WTC11 (cell line): ENCODE results near the gene PTPRN2.

Experiments used
- ATF3 ChIP-seq: sonication (generic); formaldehyde crosslinking; conservative IDR thresholded peaks from 2 replicates; pipeline ENCODE4 v1.8.1; 2022; ENCODE audit warnings: mild to moderate bottlenecking, missing genetic modification reagents
- CBFB ChIP-seq: sonication (generic); formaldehyde crosslinking; IDR thresholded peaks from 2 replicates; pipeline ENCODE4 v1.8.1; 2022; ENCODE audit warnings: mild to moderate bottlenecking, low read depth, missing genetic modification reagents
- CREB1 ChIP-seq: sonication (generic); formaldehyde crosslinking; IDR thresholded peaks from 2 replicates; pipeline ENCODE4 v1.8.0; 2023; ENCODE audit warnings: mild to moderate bottlenecking, missing genetic modification reagents
- CREM ChIP-seq: sonication (generic); formaldehyde crosslinking; IDR thresholded peaks from 2 replicates; pipeline ENCODE4 v1.8.1; 2022; ENCODE audit warnings: mild to moderate bottlenecking, missing genetic modification reagents, moderate library complexity
- CTCF ChIP-seq: fragments of 200-600 bp; IDR thresholded peaks from 2 replicates; pipeline ENCODE4 v1.8.0; 2022; ENCODE audit warnings: antibody characterized with exemption
- ESRRA ChIP-seq: sonication (generic); formaldehyde crosslinking; IDR thresholded peaks from 2 replicates; pipeline ENCODE4 v1.8.1; 2022; ENCODE audit warnings: mild to moderate bottlenecking, missing genetic modification reagents, borderline replicate concordance
- ETV6 ChIP-seq: sonication (generic); formaldehyde crosslinking; IDR thresholded peaks from 2 replicates; pipeline ENCODE4 v1.8.1; 2022; ENCODE audit warnings: mild to moderate bottlenecking, missing genetic modification reagents
- IRF2 ChIP-seq: sonication (generic); formaldehyde crosslinking; IDR thresholded peaks from 2 replicates; pipeline ENCODE4 v1.8.0; 2022; ENCODE audit warnings: low read depth, missing genetic modification reagents, borderline replicate concordance
- KAT7 ChIP-seq: sonication (generic); formaldehyde crosslinking; IDR thresholded peaks from 2 replicates; pipeline ENCODE4 v1.8.1; 2023; ENCODE audit warnings: missing genetic modification reagents, mild to moderate bottlenecking, borderline replicate concordance
- SP1 ChIP-seq: sonication (generic); formaldehyde crosslinking; conservative IDR thresholded peaks from 2 replicates; pipeline ENCODE4 v1.8.1; 2022; ENCODE audit warnings: missing genetic modification reagents
- TCF7 ChIP-seq: sonication (generic); formaldehyde crosslinking; IDR thresholded peaks from 2 replicates; pipeline ENCODE4 v1.8.0; 2022; ENCODE audit warnings: mild to moderate bottlenecking, low read depth, missing genetic modification reagents, moderate library complexity
- ZNF232 ChIP-seq: sonication (generic); formaldehyde crosslinking; IDR thresholded peaks from 2 replicates; pipeline ENCODE4 v1.8.0; 2022; ENCODE audit warnings: mild to moderate bottlenecking, missing genetic modification reagents

GRCh38 chr7:158061884-158062656 lies 525.6 kb downstream of the PTPRN2 start:
- no peak for TF ChIP-seq TCF7 (CRISPR knock-in tag)
- no peak for TF ChIP-seq IRF2 (CRISPR knock-in tag)
- TF ChIP-seq CREB1 (CRISPR knock-in tag), result no peak
- TF ChIP-seq KAT7 (CRISPR knock-in tag), result no peak
- no peak for TF ChIP-seq CTCF
- TF ChIP-seq ZNF232, result no peak
- no peak for TF ChIP-seq ETV6
- TF ChIP-seq CBFB (CRISPR knock-in tag), result no peak
- no peak for TF ChIP-seq CREM (CRISPR knock-in tag)
- no peak for TF ChIP-seq ATF3 (CRISPR knock-in tag)
- no peak for TF ChIP-seq ESRRA (CRISPR knock-in tag)
- no peak for TF ChIP-seq SP1 (CRISPR knock-in tag)
